ENCODE data around the gene SGIP1.
"Not testable (repeated sequence)": the region's sequence is repeated elsewhere in the genome, so short reads cannot be mapped to it uniquely, and the experiment has no call there.

Gene SGIP1

GRCh38 chr1:66704177-66704875, 170.4 kb downstream of the SGIP1 start:
- no peaks in the 10 kb centered on the region for H3K4me1 ChIP-seq (ENCODE audit: control insufficient read depth, insufficient read depth, low read length)
- H3K9ac ChIP-seq (ENCODE audit: low read length), result no peak overlapping the region
- H3K27me3 ChIP-seq (ENCODE audit: control insufficient read depth, insufficient read depth, low read length), result no peaks in the 10 kb centered on the region
- no peaks in the 10 kb centered on the region for H3K36me3 ChIP-seq (ENCODE audit: control insufficient read depth, insufficient read depth, low read length)
- H3K4me3 ChIP-seq (ENCODE audit: low read length), result no peak overlapping the region
- H3K27ac ChIP-seq (ENCODE audit: low read depth, low read length), result no peak overlapping the region

- Histone ChIP-seq H3K27ac (ENCODE audit: low read depth, low read length) (no peak overlapping the region), H3K4me1 (ENCODE audit: control insufficient read depth, insufficient read depth, low read length) (no peaks in the 10 kb centered on the region), H3K27me3 (ENCODE audit: control insufficient read depth, insufficient read depth, low read length) (no peaks in the 10 kb centered on the region), H3K9ac (ENCODE audit: low read length) (no peak overlapping the region), H3K36me3 (ENCODE audit: control insufficient read depth, insufficient read depth, low read length) (no peaks in the 10 kb centered on the region), H3K4me3 (ENCODE audit: low read length) (no peak overlapping the region)
Measured at GRCh38 chr1:66705110-66705509, 171.2 kb downstream of the SGIP1 start.

DNA sequence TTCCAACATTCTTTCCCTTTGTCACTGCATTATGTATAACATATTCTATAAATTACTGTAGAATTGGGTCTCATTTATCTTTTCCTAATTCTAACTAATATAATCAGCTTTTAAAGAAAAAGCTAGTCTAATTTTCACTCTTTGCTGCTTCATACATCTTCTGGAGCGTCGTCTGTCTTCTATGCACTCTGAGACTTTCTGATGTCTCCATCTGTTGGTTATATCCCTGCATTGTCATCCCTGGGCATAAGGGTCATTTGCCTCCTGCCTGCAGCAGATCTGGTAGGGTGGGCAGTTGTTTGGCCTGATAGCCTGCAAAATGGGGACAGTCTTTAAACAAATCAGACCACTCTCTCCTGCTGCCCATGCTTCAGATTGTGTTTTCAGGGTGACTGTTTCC, 177.5 kb downstream of the SGIP1 start:
- Histone ChIP-seq H3K4me1 (ENCODE audit: control insufficient read depth, insufficient read depth, low read length) (no peaks in the 10 kb centered on the region), H3K27ac (ENCODE audit: low read depth, low read length) (no peak overlapping the region)

DNA sequence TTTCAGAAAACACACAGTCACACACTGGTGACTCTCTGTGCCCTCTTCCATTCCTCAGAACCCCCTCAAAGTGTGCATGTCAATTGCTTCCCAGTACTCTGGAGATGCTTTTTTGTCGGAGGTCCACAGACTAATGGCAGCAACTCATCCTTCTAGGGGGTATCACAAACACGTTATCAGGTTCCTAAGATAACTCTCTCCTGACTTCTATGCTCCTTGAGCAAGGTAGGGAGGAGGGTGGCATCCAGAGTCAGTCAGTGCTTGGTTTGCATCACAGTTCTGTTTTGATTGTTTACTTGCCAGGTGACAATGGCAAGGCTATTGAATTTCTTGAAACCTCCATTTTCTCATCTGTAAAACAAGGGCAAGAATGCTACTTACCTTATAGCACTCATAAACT, 178.9 kb downstream of the SGIP1 start:
- H3K4me3 ChIP-seq (ENCODE audit: low read length), result no peak overlapping the region
- H3K27ac ChIP-seq (ENCODE audit: low read depth, low read length), result no peak overlapping the region
- H3K4me1 ChIP-seq (ENCODE audit: control insufficient read depth, insufficient read depth, low read length), result no peaks in the 10 kb centered on the region
- no peaks in the 10 kb centered on the region for H3K36me3 ChIP-seq (ENCODE audit: control insufficient read depth, insufficient read depth, low read length)
- H3K27me3 ChIP-seq (ENCODE audit: control insufficient read depth, insufficient read depth, low read length), result no peaks in the 10 kb centered on the region
- H3K9ac ChIP-seq (ENCODE audit: low read length), result no peak overlapping the region

More for the DNA sequence above, 177.5 kb downstream of the SGIP1 start:
- no peak overlapping the region for H3K4me3 ChIP-seq (ENCODE audit: low read length)
- no peaks in the 10 kb centered on the region for H3K36me3 ChIP-seq (ENCODE audit: control insufficient read depth, insufficient read depth, low read length)
- no peak overlapping the region for H3K9ac ChIP-seq (ENCODE audit: low read length)
- no peaks in the 10 kb centered on the region for H3K27me3 ChIP-seq (ENCODE audit: control insufficient read depth, insufficient read depth, low read length)

GRCh38 chr1:66723985-66724384, 190.0 kb downstream of the SGIP1 start:
- Histone ChIP-seq H3K4me1 (ENCODE audit: control insufficient read depth, insufficient read depth, low read length) (no peaks in the 10 kb centered on the region), H3K27me3 (ENCODE audit: control insufficient read depth, insufficient read depth, low read length) (no peaks in the 10 kb centered on the region)

DNA sequence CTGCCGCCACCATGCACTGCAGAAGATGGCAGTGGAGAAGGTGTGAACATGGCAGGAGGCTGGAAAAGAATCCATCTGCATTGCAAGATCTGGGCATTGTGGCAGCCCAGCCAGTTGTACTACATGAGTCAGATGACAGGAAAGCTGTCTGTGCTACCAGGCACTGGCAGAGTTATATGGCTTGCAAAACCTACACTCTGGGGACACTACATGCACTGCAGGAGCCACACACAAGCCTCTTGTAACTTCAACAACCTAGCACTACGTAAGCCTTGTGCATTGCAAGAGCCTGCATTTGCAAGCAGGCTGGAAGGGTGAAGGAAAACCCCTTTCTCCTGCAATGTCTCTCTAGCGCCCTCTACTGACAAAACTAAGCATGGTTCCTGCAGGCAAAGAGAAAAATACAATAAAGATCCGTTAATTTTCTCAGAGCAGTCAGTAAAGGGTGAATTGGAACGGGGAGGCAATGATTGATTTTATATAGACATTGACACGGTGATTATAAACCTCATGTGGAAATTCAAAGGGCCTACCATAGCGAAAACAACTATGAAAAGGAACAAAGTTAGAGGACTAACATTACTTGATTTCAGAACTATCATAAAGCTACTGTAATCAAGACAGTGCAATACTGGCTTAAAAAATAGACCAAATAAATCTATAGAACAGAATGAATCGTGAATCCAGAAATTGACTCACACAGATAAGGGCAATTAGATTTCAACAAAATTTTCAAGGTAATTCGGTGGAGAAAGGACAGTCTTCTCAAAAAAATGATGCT, 192.1 kb downstream of the SGIP1 start:
- Histone ChIP-seq H3K9ac (ENCODE audit: low read length) (no peak overlapping the region), H3K36me3 (ENCODE audit: control insufficient read depth, insufficient read depth, low read length) (no peaks in the 10 kb centered on the region), H3K4me1 (ENCODE audit: control insufficient read depth, insufficient read depth, low read length) (no peaks in the 10 kb centered on the region), H3K27ac (ENCODE audit: low read depth, low read length) (no peak overlapping the region), H3K4me3 (ENCODE audit: low read length) (no peak overlapping the region), H3K27me3 (ENCODE audit: control insufficient read depth, insufficient read depth, low read length) (no peaks in the 10 kb centered on the region)

More at GRCh38 chr1:66723985-66724384, 190.0 kb downstream of the SGIP1 start:
- Histone ChIP-seq H3K36me3 (ENCODE audit: control insufficient read depth, insufficient read depth, low read length) (no peaks in the 10 kb centered on the region), H3K4me3 (ENCODE audit: low read length) (no peak overlapping the region), H3K27ac (ENCODE audit: low read depth, low read length) (no peak overlapping the region), H3K9ac (ENCODE audit: low read length) (no peak overlapping the region)

- Histone ChIP-seq H3K4me3 (ENCODE audit: low read length) (no peak overlapping the region), H3K27ac (ENCODE audit: low read depth, low read length) (no peak overlapping the region), H3K27me3 (ENCODE audit: control insufficient read depth, insufficient read depth, low read length) (no peaks in the 10 kb centered on the region), H3K9ac (ENCODE audit: low read length) (no peak overlapping the region), H3K36me3 (ENCODE audit: control insufficient read depth, insufficient read depth, low read length) (no peaks in the 10 kb centered on the region), H3K4me1 (ENCODE audit: control insufficient read depth, insufficient read depth, low read length) (no peaks in the 10 kb centered on the region)
Measured at GRCh38 chr1:66728021-66728420, 194.1 kb downstream of the SGIP1 start.

GRCh38 chr1:66728716-66729115, 194.8 kb downstream of the SGIP1 start:
- not testable (repeated sequence) for H3K27me3 ChIP-seq (ENCODE audit: control insufficient read depth, insufficient read depth, low read length); H3K4me3 ChIP-seq (ENCODE audit: low read length)

GRCh38 chr1:66729119-66729518, 195.2 kb downstream of the SGIP1 start:
- no peaks in the 10 kb centered on the region for H3K36me3 ChIP-seq (ENCODE audit: control insufficient read depth, insufficient read depth, low read length)
- no peaks in the 10 kb centered on the region for H3K27me3 ChIP-seq (ENCODE audit: control insufficient read depth, insufficient read depth, low read length)
- H3K4me3 ChIP-seq (ENCODE audit: low read length), result no peak overlapping the region
- H3K4me1 ChIP-seq (ENCODE audit: control insufficient read depth, insufficient read depth, low read length), result no peaks in the 10 kb centered on the region
- H3K27ac ChIP-seq (ENCODE audit: low read depth, low read length), result no peak overlapping the region
- no peak overlapping the region for H3K9ac ChIP-seq (ENCODE audit: low read length)

More at GRCh38 chr1:66728716-66729115, 194.8 kb downstream of the SGIP1 start:
- not testable (repeated sequence) for H3K4me1 ChIP-seq (ENCODE audit: control insufficient read depth, insufficient read depth, low read length); H3K27ac ChIP-seq (ENCODE audit: low read depth, low read length); H3K9ac ChIP-seq (ENCODE audit: low read length); H3K36me3 ChIP-seq (ENCODE audit: control insufficient read depth, insufficient read depth, low read length)

DNA sequence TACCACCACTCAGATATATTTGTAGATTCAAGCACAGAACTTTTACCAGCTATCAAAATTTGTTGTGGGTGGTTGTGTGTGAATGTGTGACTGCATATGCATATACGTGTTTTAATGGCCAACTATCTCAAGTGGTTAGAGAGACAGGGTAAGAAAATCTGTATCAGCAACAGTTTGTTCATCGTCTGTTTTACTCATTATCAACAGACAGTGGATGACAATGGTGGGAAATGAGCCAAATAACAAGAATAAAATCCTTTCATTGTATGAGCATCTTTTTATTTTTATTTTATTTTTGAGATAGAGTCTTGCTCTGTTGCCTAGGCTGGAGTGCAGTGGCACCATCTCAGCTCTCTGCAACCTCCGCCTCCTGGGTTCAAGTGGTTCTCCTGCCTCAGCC, 195.6 kb downstream of the SGIP1 start:
- Histone ChIP-seq H3K36me3 (ENCODE audit: control insufficient read depth, insufficient read depth, low read length) (no peaks in the 10 kb centered on the region), H3K4me3 (ENCODE audit: low read length) (no peak overlapping the region), H3K27me3 (ENCODE audit: control insufficient read depth, insufficient read depth, low read length) (no peaks in the 10 kb centered on the region), H3K27ac (ENCODE audit: low read depth, low read length) (no peak overlapping the region), H3K9ac (ENCODE audit: low read length) (no peak overlapping the region), H3K4me1 (ENCODE audit: control insufficient read depth, insufficient read depth, low read length) (no peaks in the 10 kb centered on the region)

GRCh38 chr1:66730462-66730861, 196.5 kb downstream of the SGIP1 start:
- Histone ChIP-seq H3K9ac (ENCODE audit: low read length) (no peak overlapping the region), H3K27ac (ENCODE audit: low read depth, low read length) (no peak overlapping the region), H3K4me3 (ENCODE audit: low read length) (no peak overlapping the region), H3K27me3 (ENCODE audit: control insufficient read depth, insufficient read depth, low read length) (no peaks in the 10 kb centered on the region), H3K36me3 (ENCODE audit: control insufficient read depth, insufficient read depth, low read length) (no peaks in the 10 kb centered on the region), H3K4me1 (ENCODE audit: control insufficient read depth, insufficient read depth, low read length) (no peaks in the 10 kb centered on the region)

DNA sequence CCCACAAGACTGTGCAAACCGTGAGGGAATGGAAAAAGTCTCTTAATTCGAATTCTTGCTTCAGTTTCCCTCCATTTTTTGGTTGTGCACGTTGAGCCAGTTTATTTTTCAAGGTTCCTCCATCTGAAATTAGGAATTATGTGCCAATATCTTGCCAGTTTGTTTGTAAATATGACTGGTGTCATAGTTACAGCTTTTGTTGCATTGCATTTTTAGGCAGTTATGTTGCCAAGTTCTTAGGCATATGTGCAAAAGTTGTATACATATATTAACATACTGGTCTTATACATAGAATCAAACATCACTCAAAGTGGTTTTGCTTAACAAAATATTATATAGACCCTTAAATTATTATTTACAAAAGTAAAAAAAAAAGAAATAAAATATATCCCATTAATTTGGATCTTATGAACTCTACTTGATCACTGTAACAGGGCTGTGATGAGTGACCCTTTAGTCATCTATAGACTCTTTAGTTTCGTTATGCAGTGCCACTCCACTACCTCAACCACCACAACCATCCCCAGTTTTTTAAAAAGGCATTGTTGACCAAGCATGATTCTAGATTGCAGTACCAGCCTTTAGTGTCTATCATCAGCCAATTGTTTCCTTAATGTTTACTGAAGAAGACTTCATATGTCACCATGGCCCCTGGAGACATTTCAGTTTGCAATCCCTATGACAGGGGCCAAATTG, 197.4 kb downstream of the SGIP1 start:
- H3K4me1 ChIP-seq (ENCODE audit: control insufficient read depth, insufficient read depth, low read length), result no peaks in the 10 kb centered on the region
- no peak overlapping the region for H3K4me3 ChIP-seq (ENCODE audit: low read length)
- H3K36me3 ChIP-seq (ENCODE audit: control insufficient read depth, insufficient read depth, low read length), result no peaks in the 10 kb centered on the region
- H3K9ac ChIP-seq (ENCODE audit: low read length), result no peak overlapping the region
- no peaks in the 10 kb centered on the region for H3K27me3 ChIP-seq (ENCODE audit: control insufficient read depth, insufficient read depth, low read length)
- H3K27ac ChIP-seq (ENCODE audit: low read depth, low read length), result no peak overlapping the region
